COLO668 (cell line): ENCODE results near the gene NRXN3.

ENCODE experiments used
- DNase-seq: peaks from one replicate; lab custom pipeline; 2025; ENCODE audit not compliant: unreplicated experiment; lab: John Stamatoyannopoulos, UW

NRXN3 gene

DNA sequence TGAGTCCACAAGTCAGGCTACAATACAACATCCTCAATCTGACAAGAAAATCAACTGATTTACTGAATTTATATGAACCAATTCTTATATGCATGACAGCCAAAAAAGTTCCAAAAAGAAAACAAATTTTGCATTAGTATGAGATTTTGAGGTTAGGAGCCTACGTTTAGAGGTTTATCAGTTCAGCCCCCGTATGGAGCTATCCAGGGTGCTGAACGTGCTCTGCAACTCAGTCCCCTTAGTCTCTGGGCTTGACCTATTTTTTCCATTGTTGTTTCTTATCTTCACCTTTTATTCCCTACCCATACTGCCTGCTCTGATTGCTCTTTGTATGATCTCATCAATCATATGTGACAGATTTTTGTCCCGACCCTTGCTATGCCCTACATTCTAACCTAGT lies 693.0 kb downstream of the NRXN3 start:
- no peak for DNase-seq

GRCh38 chr14:78872837-78873236 lies 702.7 kb downstream of the NRXN3 start:
- DNase-seq = no peak

DNA sequence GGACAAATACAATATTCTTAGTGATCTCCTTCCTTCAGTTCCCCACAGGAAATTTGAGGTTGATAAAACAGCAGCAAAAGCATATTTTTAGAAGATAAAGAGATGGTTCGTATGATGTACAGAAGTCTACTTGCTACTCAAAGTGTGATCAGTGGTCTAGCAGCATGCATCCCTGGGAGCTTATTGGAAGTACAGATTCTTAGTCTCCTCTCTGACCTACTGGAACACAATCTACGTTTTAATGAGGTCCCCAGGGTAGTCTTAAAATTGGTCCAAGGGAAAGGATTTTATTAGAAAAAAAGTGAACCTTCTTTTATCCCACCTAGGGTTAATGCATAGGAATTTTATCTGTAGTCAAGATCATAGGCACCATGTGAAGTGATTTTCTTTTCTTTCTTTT lies 703.4 kb downstream of the NRXN3 start:
- DNase-seq = no peak

DNA sequence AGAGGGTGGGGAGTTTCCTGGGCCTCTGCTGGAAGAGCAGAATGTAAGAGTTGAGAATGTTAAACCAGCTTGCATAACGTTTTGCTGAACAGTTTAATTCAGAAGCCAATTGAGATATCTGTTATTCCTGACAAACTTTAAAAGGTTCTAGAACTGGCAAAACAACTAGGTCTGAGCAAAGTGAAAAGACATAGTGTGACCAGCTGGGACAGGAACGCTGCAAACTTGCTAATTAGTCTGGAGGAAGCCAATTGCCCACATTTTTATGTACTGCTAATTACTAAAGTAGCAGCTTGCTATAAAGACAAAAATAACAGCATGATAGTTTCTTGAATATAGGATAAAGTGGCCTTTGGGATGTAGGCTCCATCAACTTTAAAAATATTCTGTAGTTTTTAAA lies 704.9 kb downstream of the NRXN3 start:
- DNase-seq = no peak

DNA sequence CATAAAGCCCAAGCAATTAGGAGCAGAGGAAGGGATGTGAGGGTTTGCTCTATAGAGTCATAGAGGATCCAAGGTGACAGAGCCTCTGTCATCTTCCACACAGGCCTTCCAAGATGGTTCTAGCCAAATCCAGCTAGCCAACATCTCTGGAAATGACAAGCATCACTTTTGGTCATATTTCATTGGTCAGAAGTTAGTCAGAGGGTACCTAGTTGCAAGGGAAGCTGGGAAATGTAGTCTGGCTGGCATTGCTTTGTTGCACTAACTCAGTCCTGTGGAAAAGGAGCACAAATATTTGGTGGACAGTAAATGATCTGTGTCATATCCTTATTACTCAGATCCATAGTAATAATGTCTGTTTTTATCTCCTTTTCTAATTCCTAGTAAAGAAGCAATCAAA lies 715.7 kb downstream of the NRXN3 start:
- DNase-seq = no peak

- DNase-seq = no peak
Observed at GRCh38 chr14:78897443-78897842, 727.3 kb downstream of the NRXN3 start.

DNA sequence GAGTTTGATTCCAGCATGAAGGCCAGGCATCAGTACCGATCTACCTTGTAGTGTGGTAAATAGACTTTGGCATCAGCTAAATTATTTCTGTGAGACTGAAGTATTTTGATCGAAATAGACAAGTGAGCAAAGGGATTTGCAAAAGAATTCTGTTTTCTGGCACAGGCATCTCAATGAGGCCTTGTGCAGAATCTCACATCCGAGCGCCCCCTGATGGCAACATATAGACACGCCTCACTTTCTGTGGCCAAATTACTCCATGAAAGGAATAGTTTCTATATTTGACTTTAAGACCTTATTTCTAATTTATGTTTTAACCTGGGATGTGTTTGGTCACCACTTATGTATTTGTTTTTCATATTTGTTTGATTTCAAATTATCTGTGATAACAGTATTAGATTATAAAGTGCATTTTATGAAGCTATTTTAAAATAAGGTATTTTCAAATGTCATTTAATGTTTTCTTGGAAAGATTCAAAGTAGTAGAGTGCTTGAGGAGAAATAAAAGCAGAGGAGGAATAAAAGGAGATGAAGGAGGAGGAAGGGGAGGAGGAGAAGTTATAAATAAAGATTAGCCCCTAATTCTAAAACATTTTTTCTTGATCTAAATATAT lies 731.9 kb downstream of the NRXN3 start:
- peak; percentile 43 for DNase-seq

- no peak for DNase-seq
Observed at GRCh38 chr14:78904094-78904493, 733.9 kb downstream of the NRXN3 start.

DNA sequence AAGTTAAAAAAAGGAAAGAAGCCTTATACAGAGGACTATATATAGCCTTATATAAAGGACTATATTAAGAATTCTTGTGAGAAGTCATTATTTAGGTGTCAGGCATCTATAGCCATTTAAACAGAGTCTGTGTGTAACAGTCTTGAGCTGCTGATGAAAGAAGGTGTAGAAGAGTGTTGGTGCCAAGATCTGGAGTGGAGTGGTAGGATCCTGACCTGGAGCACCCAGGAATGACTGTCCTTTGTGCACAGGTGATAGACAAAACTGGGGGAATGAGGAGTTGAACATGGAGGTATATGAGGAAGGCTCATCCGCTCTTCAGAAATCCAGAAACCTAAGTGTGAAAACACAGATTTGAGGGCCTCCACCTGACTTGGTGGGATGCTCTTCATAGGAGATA lies 747.3 kb downstream of the NRXN3 start:
- DNase-seq = no peak

GRCh38 chr14:78921856-78922255 lies 751.7 kb downstream of the NRXN3 start:
- DNase-seq = no peak

- no peak for DNase-seq
Observed at GRCh38 chr14:78927261-78927660, 757.1 kb downstream of the NRXN3 start.

DNA sequence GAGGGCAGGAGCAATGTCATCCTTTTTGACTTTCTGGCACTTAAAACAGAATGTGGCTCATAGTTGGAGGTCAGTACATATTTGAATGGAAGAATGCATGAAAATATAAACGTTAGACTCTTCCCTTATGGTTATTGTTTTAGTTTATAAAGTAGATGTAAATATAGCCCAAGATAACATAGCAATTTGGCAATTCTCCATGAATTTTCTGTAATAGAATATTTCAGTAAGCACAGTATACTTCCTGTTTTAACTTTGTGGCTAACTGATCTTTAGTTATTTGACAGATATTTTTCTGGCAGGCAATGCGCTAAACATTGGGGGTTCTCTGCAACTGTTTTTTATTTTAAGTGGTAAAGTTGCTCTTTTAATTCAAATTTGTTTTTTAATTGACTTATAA lies 763.0 kb downstream of the NRXN3 start:
- DNase-seq = no peak

DNA sequence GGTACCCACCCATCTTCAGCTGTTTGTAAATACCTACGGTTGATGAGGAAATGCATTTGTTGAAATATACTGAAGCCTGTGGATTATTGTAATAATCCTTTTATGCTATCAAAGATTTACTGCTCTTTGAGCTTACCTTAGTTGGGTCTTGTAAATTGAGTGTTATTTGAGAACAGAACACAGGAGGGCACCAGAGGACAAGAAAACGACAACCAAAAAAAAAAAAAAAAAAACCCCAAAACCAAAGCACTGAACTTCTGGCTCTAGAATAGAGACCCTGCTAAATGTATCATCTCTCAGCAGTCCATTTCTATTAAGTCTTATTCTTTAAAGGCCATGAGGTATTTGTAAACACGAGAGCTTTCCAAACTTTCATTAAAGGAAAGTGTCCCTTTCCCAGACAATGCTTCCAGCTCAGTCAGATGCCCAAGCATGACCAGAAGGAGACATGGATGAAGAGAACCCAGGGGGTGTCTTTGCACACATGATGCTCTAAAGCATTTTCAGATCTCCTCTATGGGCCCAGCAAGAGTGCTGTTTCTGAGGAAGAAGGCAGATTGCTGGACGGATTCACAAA lies 763.9 kb downstream of the NRXN3 start:
- DNase-seq = no peak

DNA sequence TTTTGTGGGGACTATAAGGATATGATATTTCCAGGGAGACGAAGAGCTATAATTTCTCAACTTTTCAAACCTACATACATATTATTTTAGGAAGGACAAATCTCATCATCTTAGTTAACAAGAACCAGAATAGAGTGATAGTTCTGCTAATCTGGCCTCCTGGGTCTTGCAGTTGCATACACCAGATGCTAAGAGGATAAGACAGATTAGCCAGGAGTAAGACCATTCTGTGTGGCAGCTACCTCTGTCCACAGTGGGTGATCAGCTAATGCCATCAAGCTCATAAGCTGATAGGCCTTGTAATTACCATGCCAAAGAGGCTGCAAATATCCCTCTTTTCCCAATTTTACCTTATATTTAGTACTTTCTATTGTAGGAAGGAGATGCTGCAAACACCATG lies 776.8 kb downstream of the NRXN3 start:
- no peak for DNase-seq

- no peak for DNase-seq
Observed at GRCh38 chr14:78947681-78948080, 777.5 kb downstream of the NRXN3 start.

GRCh38 chr14:78950649-78951048 lies 780.5 kb downstream of the NRXN3 start:
- DNase-seq = no peak

DNA sequence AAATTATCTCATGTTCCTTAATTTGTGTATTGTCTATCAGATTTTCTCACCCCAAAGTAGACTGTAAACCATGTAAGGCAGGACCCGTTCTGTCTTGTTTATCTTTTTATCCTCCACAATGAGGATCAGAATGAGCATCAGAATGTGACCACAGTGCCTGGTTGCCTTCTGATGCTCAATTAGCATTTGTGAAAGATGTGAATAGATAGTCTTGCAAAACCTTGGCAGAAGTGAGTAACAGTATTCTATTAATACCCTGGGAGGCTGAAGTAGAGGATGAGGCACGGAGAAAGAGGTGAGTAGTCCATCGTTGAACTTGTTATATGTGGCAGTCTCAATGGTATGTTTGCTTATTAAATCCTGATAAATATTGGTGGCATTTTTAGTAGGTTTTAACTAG lies 781.4 kb downstream of the NRXN3 start:
- DNase-seq = no peak

GRCh38 chr14:78959674-78960264 lies 789.6 kb downstream of the NRXN3 start:
- DNase-seq = peak; percentile 69

DNA sequence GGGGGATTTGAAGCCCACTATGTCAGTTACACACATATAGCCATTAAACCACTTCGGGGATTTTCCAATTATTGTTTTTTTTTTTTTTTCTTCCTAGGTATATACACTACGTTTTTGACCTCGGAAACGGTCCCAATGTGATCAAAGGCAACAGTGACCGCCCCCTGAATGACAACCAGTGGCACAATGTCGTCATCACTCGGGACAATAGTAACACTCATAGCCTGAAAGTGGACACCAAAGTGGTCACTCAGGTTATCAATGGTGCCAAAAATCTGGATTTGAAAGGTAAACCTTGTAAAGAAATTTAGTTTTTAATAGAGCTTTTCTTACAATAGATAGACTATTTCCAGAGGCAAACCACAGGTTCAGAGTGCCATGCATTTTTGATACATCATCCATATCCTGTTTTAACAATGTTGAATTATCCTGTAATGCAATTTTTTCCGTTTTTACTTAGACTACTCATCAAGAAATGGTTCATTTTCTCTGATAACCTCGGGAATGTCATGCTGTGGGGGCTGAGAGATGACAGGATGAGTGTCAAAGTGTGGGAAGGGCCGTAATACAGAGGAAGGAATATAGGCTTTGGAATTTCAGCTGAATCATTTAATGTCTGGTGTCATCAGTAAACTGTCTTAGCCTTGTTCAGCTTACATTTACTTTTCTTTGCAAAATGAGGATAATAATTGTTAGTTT lies 797.1 kb downstream of the NRXN3 start:
- DNase-seq = no peak

DNA sequence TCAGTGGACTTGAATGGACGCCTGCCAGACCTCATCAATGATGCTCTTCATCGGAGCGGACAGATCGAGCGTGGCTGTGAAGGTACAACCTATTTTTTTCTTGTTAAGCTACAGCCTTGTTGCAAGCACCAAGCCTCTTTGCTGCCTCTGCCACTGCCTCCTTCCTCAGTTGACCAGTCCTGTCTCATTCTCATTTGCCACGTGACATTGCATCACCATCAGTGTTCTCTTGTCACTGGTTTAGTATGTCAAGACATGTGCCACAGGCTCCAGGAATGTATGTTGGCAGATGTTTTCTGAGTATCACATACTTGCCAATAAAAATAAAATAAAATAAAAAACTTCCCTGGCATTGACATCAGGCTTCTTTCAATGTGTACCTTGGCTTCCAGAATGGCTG lies 798.1 kb downstream of the NRXN3 start:
- DNase-seq = no peak

- no peak for DNase-seq
Observed at GRCh38 chr14:78970677-78971076, 800.5 kb downstream of the NRXN3 start.

GRCh38 chr14:78972440-78972839 lies 802.3 kb downstream of the NRXN3 start:
- DNase-seq = no peak
